Stimulated activated CD8-positive, alpha-beta memory T cell treated with anti-CD3 and anti-CD28 coated beads, Interleukin-7, amount 100 ng/mL, for 1 hour (primary cell): ENCODE results near the gene ELL2.

Source experiments
- DNase-seq, 2 donors: peaks; one replicate each; pipeline ENCODE4 v3.0.0-alpha.2; 2020; ENCODE audit warnings: low read depth in 2 of 2

Gene ELL2

DNA sequence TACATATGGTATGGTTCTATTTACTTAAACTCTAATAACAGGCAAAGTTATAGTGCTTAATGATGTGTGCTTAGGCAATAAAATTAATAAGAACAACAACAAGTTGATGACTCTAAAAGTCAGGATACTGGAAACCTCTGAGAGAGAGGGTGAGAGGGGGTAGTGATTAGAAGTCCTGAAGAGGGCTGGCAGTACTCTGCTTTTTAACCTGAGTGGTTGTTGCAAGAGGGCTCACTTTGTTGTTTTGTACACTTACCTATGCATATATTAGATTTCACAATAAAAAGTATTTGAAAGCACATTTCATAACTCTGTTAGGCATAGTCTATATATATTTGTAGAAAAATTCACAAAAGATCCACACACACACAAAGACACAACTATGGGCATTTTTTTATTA, 21.4 kb upstream of the ELL2 start:
- DNase-seq = no peak

DNA sequence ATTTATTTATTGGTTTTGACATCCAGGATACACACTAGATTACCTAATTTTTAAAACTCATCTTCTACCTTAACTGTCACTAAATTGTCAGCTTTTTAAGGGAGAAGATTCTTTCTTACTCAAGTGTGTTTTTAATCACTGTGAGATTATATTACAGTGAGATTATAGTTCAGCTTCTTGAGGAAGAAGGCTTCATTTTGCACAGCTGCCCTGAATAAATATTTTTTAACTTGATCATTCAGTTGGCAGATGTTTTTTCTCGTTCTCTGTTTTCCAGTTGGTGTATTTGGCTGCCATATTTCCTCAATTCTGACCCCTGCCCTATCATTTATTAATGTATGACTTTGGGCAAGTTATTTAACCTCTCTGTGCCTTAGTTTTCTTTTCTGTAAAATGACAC, 15.0 kb upstream of the ELL2 start:
- no peak for DNase-seq

DNA sequence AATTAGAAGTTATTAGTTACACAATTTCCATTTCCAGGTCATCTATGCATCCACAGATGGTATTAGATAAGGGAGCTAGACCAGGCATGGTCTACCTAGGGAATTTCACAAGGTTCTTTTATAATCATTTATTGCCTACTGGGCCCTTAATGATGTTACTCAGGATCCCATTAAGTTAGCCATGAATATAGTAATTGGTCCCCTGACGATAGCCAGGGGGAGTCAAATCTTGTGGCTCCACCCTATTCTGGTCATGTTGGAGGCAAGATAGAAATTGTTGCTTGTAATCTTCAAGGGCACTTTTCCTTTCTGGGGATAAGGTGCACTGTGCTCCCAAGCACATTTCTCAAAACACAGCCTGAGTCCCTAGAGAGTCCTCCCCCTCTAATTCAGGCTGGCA, 14.1 kb upstream of the ELL2 start:
- DNase-seq = no peak

DNA sequence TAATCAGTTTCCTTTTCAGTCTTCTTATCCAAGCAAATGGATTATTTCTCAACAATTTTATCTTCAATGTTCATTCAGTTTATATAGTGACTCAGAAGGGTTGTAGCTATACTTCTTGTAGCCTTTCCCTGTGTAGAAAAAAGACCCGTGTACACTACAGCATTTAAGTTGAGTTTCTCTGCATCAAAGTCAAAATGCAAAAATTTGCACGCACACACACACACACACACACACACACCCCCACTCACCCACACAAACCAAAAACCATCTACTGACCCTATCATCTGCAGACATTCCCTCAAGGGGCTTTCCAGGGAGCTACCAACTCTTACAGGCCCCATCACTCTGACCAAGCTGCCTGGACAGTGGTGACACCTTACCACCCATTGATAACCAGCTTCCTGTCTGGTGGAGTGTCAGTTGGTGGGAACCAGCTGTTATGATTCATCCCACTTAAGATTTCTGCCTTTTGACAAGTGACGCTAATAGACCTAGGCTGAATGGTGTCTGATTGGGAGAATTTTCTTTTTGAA, 12.2 kb upstream of the ELL2 start:
- DNase-seq = peak in 1 of 2 donors; percentile 8

DNA sequence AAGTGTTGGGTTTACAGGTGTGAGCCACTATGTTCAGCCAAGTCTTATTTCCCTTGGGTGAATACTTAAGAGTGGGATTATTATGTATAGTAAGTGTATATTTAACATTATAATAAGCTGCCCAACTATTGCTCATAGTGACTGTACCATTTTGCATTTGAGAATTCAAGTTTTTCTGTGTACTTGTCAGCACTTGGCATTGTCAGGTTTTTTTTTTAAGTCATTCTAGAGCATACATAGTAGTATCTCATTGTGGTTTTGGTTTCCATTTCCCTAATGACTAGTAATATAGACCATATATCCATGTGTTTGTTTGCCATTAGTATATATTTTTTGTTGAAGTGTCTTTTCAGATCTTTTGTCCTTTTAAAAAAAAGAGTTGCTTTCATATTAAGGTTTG, 10.5 kb upstream of the ELL2 start:
- no peak for DNase-seq

DNA sequence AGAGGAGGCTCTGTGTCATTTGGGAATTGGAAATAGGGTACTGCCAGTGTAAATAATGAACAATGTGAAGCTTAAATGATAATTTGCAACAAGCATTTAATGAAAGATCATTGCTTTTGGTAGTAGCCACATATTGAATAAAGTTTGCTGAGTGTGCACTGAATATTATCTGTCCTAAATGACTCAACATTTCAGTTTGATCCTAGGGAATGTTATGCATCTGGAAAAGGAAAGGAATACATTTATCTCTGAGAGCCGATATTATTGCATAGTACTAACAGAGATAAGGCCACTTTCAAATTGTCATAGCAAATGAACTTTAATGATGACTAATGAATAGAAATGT, 8.7 kb upstream of the ELL2 start:
- no peak for DNase-seq

DNA sequence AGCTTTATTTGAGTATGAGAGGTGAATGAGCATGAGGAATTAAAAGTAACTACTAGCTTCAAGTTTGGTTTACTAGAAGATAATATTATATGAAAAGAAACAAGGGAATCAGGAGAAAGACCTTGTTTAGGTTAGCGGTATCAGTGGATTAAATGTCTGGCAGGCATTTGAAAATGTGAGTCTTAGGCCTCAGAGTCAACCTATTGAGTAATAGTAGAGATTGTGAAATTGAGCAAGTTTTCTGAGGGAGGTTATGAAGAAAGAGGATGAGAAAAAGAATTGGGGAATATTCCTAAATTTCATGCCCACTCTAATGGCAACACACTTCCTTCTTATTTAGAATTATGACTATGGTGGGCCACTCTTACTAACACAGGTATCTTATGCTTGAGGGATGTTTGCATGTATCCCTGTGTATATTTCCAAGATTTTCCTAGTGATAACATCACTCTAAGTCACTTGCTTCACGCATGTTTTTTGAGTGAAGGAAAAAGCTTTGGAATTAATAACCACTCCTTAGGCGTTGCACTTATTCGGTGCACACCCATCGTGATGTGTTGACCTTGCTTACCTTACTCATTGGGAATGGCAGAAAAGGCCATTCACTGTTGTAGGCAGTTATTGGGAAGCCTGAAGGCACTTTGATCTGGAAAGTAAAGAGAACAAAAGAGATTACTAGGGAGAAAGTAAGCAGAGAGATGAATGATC, 8.2 kb upstream of the ELL2 start:
- no peak for DNase-seq

DNA sequence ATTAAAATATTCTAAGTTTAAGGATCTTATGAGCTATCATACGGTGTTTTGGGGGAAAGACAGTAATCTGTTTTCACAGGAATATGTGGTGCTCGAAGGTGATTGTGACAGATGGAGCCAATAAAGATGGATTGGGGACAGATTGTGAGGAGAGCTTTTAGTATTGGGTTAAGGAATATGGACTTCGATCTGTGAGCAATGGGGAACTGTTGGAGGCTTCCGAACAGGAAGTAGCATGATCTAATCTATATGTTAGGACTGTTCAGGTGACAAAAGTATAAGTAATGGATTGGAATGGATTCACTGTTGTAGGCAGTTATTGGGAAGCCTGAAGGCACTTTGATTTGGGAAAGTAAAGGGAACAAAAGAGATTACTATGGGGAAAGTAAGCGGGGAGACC, 7.4 kb upstream of the ELL2 start:
- DNase-seq = no peak

DNA sequence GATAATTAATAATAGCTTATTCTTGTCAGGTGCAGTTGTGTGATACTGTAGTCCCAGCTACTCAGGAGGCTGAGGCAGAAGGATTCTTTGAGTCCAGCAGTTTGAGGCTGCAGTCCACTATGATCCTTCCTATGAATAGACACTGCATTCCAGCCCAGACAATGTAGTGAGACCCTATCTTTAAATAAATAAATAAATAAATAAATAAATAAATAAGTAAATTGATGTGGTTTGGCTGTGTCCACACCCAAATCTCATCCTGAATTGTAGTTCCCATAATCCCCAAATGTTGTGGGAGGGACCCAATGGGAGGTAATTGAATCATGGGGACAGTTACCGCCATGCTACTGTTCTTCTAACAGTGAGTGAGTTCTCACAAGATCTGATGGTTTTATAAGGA, 5.6 kb upstream of the ELL2 start:
- DNase-seq = no peak

DNA sequence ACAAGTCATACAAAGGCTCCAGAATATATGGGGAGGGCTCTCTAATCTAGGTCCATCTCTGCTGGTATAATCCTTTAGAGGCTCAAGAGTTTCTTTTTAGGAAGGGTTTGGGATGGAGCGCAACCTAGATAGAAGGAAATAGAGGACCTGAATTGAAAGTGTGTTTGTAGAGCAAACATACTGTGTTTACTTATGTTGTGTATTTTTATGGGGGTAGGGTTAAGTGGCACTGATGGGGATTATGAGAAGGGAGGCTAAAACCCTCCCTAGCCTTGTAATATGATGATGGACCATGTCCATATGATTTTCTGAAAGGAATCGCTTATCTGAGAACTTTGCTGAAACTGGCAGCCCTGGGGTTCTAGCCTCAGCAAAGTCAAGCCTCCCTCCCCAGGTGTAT, 4.4 kb upstream of the ELL2 start:
- DNase-seq = no peak

DNA sequence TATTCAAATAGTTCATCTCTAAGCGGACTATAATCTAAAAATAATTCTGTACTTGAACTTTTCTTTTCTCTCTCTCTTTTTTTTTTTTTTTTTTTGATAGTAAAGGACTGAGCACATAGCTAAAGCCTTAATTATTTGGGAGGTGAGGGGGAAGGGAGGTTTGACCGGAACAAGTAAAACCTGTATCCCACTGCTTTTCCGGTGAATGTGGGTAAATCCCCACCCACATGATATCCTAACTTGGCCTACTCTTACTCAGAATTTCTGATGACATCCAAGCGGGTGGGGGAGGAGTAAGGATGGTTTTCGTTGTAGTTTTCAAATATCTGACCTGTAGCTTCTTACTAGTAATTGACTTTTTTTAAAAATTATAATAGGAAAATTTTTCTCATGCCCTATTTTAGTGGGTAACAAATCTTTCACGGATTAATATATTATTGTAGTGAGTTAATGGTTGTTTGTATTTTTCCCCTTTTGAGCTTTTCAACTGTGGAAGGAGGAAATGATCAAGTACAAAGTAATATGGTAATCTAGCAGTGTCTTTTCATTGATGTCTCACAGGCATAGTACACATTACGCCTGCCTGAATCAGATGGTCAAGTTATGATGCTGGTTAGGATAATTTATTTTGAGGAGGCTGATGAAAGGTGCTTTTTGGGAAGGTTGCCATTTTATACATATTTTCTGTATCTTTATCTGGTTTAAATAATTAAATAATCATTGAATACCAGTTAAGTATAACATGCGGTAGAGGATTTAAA, 2.2 kb upstream of the ELL2 start:
- no peak for DNase-seq

DNA sequence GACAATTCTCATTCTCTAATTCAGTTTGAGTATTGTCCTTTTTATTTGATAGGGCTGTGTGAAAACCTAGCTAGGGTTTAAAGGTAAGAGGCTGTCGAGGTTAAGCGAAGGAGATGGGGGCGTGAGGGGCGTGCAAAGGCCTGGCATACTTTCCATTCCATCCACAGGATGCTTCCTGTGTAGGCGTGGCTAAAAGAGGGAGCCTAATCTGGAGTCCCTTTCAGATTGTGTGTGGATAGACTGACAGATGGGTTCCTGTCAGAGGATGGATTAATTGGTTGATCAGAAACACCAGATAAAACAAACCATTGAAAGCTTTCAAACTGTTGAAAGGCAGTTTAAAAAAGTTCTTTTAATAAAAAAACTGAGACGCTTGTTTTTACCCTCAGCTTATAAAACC, 1.1 kb upstream of the ELL2 start:
- no peak for DNase-seq

DNA sequence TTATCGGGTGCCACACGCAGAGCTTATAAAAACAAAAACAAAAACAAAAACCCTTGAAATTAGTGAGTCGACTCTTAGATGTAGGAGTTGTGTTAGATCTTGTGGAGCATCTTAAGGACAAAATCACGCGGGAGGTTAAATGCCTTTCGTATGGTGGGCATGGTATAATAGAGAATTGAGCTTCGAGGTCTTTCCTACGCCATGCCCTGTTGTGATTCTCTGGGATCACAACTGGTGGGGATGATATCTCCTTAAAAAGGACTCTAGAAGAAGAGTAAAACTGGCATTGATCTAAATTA, 773 bp upstream of the ELL2 start:
- DNase-seq = no peak

DNA sequence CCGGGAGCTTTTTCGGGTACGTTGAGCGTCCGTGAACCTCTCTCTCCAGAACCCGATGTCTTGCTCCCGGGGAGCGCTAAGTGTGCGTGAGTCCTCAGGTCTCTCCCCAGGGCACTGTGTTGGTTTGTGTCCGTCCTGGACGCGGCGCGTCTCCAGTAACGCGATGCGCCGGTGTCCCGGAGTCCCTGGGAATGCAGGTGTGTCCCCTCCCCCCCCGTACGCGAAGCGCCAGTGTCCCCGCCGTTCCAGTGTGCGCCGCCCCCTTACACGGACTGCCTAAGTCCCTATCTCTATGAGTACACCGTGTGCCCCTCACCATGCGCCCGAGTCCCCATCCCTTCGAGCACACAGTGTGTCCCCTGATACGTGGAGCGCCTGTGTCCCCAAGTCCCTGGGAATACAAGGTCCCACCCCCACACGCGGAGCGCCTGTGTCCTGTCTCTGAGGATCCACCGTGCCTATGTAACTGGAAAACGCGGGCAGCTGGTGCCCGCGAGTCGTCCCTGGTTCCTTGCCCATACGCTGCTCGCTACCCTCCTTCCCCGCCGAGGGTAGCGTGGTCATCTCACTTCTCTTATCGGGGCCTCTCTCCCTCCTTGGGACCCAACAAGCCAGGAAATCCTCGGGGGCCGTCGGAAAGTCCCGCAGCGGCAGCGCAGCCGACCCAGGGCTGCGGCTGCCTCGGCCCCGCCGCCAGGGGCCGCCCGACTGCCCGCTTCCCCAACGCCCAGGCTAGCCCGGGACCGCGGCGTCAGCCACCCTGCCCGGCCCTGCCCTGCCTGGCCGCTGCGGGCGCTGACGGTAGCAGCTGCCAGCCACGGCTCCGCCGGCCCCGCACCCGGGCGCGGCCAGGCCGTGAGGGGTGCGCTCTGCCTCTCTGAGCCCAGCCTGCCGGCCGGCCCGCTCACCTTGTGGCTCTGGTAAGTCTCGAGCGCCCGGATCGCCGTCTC, 709 bp downstream of the ELL2 start:
- peak; percentile 48 to 49 for DNase-seq

DNA sequence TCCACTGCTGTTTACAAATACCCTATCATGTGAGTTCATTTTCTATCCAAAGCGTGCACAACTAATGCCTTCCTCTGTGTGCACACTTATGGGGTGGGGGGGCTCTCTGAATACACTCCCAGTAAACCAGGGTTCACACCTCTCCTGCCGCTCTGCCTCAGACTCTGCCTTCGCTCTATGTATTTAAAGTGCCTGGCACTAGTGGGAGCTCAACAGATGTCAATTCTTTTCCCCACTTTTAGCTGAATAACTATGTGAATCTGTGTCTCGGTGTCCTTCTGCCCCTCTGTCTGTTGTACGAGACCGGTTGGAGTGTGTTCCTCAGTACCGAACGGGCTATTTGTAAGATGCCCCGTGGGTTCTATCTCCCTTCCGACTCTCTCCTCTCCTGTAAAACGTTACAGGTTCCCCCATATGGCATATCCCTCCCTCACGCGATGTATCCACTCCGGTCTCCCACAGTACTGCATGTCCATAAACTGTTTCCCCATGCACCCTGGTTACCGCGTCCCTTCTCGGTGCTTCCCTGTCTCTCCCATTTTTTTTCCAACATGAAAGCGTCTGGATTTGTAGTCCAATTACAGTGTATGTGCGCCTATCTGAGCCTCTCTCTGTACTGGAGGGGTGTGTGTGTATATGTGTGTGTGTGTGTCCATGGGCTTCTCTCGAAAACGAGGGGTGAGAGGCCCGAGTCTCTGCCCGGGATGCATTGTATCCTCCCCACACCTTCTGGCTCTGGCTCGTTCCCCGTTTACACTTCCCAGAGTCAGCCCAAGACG, 1.6 kb downstream of the ELL2 start:
- no peak for DNase-seq

DNA sequence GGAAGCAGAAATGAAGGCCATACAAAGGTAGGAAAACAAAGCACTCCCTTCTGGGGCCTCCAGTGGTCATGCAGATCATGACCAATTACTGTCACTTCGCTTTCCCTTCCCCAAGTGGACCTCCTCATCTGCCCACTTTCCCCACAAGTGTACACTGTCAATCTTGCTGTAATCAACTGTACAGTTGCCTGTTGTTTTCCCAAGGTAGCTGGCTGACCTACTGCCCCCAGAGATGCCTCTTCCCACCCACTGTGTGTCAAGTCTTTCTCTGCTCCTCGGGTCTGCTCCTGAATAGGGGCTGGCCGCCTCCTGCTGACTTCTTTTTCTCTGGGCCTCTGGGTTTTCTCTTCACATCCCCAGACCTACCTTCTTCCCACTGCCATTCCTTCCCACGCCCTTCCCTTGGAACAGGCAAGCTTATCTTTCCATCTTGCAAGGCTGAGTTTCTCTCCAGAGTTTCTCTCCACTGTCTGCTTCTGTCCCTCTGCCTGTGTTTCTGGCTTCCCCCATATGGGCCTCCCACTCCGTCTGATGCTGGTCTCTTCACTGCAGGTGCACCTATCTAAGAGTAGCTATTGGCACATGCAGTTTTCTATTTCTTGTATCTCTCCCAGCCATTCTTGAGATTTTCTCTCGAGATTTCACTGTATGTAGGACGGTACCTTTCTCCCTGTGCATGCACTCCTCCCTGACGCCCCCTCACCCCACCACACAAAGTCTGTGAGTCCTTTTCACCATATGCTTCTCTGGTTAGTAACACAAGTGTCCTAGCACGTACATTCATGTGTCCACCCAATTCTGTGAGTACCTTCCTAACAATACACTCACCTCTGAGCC, 2.4 kb downstream of the ELL2 start:
- DNase-seq = no peak

DNA sequence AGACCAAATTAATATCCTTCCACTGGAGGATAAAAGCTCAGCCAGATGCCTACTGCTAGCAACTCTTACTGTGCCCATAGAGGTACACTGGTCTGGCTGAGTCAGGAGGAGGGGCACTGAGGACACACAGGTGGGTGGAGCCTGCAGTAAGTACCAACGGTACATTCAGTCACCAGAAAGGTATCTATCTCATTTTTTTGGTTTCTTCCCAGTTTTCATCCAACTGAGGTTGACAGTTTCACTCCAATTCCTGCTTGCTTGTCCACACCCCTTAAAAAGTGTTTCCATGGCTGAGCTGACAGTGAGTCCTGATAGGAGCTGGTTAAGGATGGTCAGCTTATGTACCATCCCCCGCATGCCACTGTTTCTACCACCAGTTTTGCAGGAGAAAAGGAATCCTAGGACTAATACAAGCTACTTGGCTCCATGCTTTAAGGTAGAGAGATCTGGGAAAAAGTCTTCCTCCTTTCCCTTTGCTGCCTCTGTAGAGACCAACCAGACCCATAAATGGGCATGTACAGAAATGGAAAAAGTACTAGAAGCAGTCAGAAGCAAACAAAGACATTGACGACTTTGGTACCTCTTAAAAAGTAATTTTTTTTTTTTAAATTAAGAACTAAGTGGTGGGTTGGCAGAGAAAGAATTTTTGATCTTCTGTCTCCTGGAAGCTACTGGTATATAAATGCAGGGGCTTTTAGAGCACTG, 3.2 kb downstream of the ELL2 start:
- DNase-seq = no peak

DNA sequence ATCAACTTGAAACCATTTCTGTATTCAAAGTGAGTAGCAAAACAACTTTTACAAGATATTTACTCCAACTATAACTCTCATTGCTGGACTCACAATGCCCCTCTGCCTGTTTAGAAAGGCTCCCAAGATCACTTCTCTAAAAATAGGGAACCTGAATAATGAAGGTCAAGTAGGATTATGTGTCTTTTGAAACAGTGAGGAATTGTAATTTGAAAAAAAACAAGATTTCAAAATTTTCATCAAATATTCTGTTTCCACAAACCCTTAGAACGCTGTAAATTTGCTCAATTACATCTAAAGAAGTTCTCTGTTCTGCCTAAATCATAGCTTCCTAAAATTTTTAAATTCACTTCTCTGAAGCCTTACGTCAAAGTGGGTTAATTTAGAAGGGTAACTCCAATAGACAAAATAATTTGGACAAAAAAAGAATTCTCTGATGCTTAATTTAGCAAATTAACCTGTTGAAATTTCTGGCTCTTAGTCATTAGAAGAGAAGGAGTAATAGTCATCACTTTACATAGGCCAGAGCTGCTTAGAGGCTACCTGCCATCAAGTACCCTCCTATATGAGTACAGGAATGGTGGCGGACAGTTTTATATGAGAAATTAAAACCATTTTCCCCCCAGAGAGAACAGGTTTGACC, 4.0 kb downstream of the ELL2 start:
- no peak for DNase-seq

DNA sequence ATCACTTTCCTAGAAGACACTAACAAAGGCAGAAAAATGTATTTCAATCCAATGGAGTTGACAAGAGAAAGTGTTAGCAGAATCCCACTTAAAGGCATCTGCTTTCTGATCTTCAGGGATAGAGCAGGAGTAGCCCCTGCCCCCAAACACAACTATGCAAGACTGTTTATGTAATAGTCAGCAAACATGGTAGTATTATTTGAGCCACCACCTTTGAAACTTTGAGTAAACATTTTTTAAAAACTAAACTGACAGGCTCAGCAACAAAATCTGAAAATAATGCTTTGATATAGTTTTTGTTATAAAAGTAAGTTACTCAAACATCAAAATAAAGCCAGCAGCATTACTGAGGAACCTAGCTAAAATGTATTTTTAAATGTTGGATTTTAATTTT, 4.8 kb downstream of the ELL2 start:
- DNase-seq = no peak
